ENCODE measurements around the gene EMC7.

DNA sequence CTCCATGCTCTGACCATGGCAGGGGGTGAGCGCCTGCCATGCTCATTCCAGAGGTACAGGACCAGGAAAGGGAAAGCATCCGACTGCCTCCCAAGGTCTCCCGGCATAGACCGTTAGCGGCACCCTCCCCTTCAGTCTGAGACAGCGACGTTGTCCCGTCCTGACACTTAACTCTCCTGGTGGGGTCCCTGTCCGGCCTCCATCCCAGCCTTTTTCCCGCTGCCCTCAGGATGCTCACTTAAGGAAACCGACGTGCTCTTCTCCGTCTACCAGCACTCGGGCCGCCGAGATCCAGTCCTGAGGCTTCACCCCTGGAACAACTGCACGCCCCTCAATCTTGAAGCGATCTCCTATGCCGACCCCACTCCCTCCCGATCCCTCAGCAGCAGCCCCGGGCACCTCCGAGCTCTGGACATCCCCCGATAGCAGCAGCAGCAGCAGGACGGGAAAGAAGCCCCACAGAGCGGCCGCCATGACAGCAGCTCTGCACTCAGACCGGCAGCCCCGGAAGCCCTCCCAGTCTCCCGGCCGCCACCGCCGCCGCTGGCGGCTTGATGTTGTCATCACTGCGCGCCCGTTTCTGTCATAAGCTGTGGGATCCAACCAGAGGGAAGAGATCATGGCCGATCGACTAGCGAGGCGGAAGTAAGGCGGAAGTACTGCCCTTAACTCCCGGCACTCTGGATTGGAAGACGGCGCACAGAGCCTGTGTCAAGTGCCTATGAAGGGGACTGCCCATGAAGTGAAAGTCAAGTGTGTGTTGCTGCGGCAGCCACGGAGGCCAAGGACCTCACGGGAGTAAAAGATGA, at the start of gene EMC7, which contains the start of gene PGBD4:
- peak; percentile 26 to 64 for TF ChIP-seq HNF4A (conservative IDR thresholded peaks at IDR 0.05)
- TF ChIP-seq, protein P1, sequence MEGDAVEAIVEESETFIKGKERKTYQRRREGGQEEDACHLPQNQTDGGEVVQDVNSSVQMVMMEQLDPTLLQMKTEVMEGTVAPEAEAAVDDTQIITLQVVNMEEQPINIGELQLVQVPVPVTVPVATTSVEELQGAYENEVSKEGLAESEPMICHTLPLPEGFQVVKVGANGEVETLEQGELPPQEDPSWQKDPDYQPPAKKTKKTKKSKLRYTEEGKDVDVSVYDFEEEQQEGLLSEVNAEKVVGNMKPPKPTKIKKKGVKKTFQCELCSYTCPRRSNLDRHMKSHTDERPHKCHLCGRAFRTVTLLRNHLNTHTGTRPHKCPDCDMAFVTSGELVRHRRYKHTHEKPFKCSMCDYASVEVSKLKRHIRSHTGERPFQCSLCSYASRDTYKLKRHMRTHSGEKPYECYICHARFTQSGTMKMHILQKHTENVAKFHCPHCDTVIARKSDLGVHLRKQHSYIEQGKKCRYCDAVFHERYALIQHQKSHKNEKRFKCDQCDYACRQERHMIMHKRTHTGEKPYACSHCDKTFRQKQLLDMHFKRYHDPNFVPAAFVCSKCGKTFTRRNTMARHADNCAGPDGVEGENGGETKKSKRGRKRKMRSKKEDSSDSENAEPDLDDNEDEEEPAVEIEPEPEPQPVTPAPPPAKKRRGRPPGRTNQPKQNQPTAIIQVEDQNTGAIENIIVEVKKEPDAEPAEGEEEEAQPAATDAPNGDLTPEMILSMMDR (IDR thresholded peaks at IDR 0.05; ENCODE audit: low read depth, low read length, missing input control), result no peak
- peak; percentile 90 for TF ChIP-seq SP1 (IDR thresholded peaks at IDR 0.05)
- TF ChIP-seq RAD21 (IDR thresholded peaks at IDR 0.05), result peak; percentile 30 to 39
- TF ChIP-seq, protein P2, sequence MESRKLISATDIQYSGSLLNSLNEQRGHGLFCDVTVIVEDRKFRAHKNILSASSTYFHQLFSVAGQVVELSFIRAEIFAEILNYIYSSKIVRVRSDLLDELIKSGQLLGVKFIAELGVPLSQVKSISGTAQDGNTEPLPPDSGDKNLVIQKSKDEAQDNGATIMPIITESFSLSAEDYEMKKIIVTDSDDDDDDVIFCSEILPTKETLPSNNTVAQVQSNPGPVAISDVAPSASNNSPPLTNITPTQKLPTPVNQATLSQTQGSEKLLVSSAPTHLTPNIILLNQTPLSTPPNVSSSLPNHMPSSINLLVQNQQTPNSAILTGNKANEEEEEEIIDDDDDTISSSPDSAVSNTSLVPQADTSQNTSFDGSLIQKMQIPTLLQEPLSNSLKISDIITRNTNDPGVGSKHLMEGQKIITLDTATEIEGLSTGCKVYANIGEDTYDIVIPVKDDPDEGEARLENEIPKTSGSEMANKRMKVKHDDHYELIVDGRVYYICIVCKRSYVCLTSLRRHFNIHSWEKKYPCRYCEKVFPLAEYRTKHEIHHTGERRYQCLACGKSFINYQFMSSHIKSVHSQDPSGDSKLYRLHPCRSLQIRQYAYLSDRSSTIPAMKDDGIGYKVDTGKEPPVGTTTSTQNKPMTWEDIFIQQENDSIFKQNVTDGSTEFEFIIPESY (IDR thresholded peaks at IDR 0.05), result peak; percentile 91
- peak; percentile 78 to 97 for TF ChIP-seq GABPA (IDR thresholded peaks at IDR 0.05 in 1 of 2, conservative IDR thresholded peaks at IDR 0.05 in 1 of 2)
- TF ChIP-seq, protein P3, sequence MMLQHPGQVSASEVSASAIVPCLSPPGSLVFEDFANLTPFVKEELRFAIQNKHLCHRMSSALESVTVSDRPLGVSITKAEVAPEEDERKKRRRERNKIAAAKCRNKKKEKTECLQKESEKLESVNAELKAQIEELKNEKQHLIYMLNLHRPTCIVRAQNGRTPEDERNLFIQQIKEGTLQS (IDR thresholded peaks at IDR 0.05), result peak; percentile 87
- peak; percentile 55 to 87 for TF ChIP-seq JUND (IDR thresholded peaks at IDR 0.05)
